ENCODE data around the gene DOCK2.

Gene DOCK2

DNA sequence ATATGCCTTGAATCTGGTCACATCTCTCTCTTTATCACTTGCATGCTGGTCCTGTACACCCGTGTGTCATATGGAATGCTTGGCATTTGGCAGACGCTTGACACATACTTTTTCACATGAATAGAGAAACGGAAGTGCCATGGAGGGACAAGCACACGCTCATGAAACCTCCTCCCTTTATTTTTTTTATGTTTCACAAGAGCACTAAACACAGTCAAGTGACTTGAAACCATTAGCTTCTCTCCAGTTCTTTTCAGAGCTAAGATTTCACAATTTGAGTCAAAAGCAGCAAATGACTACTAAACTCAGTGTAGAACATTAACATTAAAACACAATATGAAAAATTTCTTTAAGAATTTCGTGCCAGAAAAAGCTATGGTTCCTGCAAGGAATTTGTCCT, 151.1 kb downstream of the DOCK2 start:
- Histone ChIP-seq H3K27me3 (ENCODE audit: control insufficient read depth, low read length) (no peaks in the 10 kb centered on the region), H3K27ac (ENCODE audit: low read depth, low read length) (no peak overlapping the region), H3K9me3 (ENCODE audit: control insufficient read depth, insufficient read depth, low read length) (no peaks in the 10 kb centered on the region), H3K4me2 (ENCODE audit: low read length) (no peak overlapping the region), H3K4me3 (ENCODE audit: low read length) (no peak overlapping the region), H3F3A (ENCODE audit: control insufficient read depth, insufficient read depth) (no peaks in the 10 kb centered on the region), H4K20me1 (ENCODE audit: control insufficient read depth, insufficient read depth, low read depth, low read length) (no peaks in the 10 kb centered on the region), H3K4me1 (ENCODE audit: control insufficient read depth, low read length) (peaks cover 8% of the 10 kb centered on the region; the same call in 1 of the 2 replicates), H3K36me3 (ENCODE audit: control insufficient read depth, low read length) (peaks cover 50% of the 10 kb centered on the region), H3K9me2 (replicated peaks; ENCODE audit: control insufficient read depth, low read length) (no peaks in the 10 kb centered on the region), H3K79me2 (ENCODE audit: control insufficient read depth, low read length) (no peaks in the 10 kb centered on the region)
- TF ChIP-seq, protein P1, sequence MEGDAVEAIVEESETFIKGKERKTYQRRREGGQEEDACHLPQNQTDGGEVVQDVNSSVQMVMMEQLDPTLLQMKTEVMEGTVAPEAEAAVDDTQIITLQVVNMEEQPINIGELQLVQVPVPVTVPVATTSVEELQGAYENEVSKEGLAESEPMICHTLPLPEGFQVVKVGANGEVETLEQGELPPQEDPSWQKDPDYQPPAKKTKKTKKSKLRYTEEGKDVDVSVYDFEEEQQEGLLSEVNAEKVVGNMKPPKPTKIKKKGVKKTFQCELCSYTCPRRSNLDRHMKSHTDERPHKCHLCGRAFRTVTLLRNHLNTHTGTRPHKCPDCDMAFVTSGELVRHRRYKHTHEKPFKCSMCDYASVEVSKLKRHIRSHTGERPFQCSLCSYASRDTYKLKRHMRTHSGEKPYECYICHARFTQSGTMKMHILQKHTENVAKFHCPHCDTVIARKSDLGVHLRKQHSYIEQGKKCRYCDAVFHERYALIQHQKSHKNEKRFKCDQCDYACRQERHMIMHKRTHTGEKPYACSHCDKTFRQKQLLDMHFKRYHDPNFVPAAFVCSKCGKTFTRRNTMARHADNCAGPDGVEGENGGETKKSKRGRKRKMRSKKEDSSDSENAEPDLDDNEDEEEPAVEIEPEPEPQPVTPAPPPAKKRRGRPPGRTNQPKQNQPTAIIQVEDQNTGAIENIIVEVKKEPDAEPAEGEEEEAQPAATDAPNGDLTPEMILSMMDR (IDR thresholded peaks at IDR 0.05; ENCODE audit: low read depth, low read length, poor library complexity, severe bottlenecking): no peak
- TF ChIP-seq EZH2phosphoT487 (IDR thresholded peaks at IDR 0.05; ENCODE audit: borderline replicate concordance, low read length): no peak

DNA sequence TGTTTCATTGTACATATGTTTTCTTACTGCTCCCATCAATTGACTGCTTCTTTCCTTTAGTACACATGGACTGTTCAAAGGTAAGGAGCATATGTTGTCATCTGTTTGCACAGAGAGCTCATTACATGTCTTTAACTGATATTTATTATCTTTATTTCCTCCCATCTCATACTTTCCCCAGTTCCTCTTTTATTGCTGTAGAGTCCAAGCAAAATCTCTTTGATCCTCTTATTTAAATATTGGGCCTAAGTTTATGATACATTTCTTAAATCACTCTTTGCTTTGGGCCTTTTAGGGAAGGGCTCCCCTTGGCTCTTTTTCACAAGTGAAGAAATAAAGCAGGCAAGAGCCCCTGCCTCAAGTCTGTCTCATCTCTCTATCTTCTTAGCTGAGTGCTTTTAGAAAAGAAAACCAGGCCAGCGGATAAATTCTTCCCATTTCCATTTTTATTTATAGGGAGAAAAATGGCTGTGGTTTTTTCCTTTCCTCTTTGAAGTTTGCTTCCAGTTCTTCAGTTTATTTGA, 152.4 kb downstream of the DOCK2 start:
- Histone ChIP-seq H3K36me3 (ENCODE audit: control insufficient read depth, low read length) (peaks cover 47% of the 10 kb centered on the region), H3K27ac (ENCODE audit: low read depth, low read length) (no peak overlapping the region), H3K4me2 (ENCODE audit: low read length) (no peak overlapping the region), H3K79me2 (ENCODE audit: control insufficient read depth, low read length) (no peaks in the 10 kb centered on the region), H3K9me3 (ENCODE audit: control insufficient read depth, insufficient read depth, low read length) (no peaks in the 10 kb centered on the region), H3F3A (ENCODE audit: control insufficient read depth, insufficient read depth) (no peaks in the 10 kb centered on the region), H4K20me1 (ENCODE audit: control insufficient read depth, insufficient read depth, low read depth, low read length) (no peaks in the 10 kb centered on the region), H3K4me3 (ENCODE audit: low read length) (no peak overlapping the region), H3K27me3 (ENCODE audit: control insufficient read depth, low read length) (no peaks in the 10 kb centered on the region), H3K4me1 (ENCODE audit: control insufficient read depth, low read length) (peaks cover 8% of the 10 kb centered on the region; the same call in 1 of the 2 replicates), H3K9me2 (replicated peaks; ENCODE audit: control insufficient read depth, low read length) (no peaks in the 10 kb centered on the region)
- TF ChIP-seq, protein P1 (IDR thresholded peaks at IDR 0.05; ENCODE audit: low read depth, low read length, poor library complexity, severe bottlenecking): no peak
- no peak for TF ChIP-seq EZH2phosphoT487 (IDR thresholded peaks at IDR 0.05; ENCODE audit: borderline replicate concordance, low read length)

DNA sequence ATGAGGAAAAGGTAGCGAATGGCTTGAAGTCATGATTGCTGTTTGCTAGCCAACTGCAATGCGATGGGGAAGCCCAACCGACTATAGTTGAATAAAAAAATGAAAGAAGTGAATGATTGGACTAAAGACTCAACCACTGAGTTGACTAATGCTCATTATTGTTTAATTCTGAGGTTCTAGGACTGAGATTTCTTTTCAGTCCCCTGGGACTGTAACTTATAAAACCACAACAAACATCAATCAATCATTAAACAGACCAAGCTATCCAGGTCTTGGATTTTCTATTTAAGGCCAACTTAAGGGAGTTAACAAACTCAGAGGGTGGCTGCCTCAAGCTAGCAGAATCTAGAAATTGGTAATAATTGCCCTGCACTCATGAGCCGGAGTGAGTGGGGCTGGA, 154.2 kb downstream of the DOCK2 start:
- H3K9me2 ChIP-seq (replicated peaks; ENCODE audit: control insufficient read depth, low read length): no peaks in the 10 kb centered on the region
- H3K79me2 ChIP-seq (ENCODE audit: control insufficient read depth, low read length): no peaks in the 10 kb centered on the region

More for the DNA sequence above, 154.2 kb downstream of the DOCK2 start:
- H3K36me3 ChIP-seq (ENCODE audit: control insufficient read depth, low read length): peaks cover 54% of the 10 kb centered on the region
- no peaks in the 10 kb centered on the region for H3K9me3 ChIP-seq (ENCODE audit: control insufficient read depth, insufficient read depth, low read length)
- no peaks in the 10 kb centered on the region for H3F3A ChIP-seq (ENCODE audit: control insufficient read depth, insufficient read depth)
- H4K20me1 ChIP-seq (ENCODE audit: control insufficient read depth, insufficient read depth, low read depth, low read length): no peaks in the 10 kb centered on the region
- no peak overlapping the region for H3K27ac ChIP-seq (ENCODE audit: low read depth, low read length)
- peaks cover 8% of the 10 kb centered on the region; the same call in 1 of the 2 replicates for H3K4me1 ChIP-seq (ENCODE audit: control insufficient read depth, low read length)
- H3K27me3 ChIP-seq (ENCODE audit: control insufficient read depth, low read length): no peaks in the 10 kb centered on the region
- no peak overlapping the region for H3K4me2 ChIP-seq (ENCODE audit: low read length)
- no peak for TF ChIP-seq EZH2phosphoT487 (IDR thresholded peaks at IDR 0.05; ENCODE audit: borderline replicate concordance, low read length)
- TF ChIP-seq, protein P1 (IDR thresholded peaks at IDR 0.05; ENCODE audit: low read depth, low read length, poor library complexity, severe bottlenecking): no peak
- H3K4me3 ChIP-seq (ENCODE audit: low read length): no peak overlapping the region

All from DOHH2 (cell line).